Panc1 (cell line): ENCODE measurements around the gene TIGD6.

Source experiments
- CTCF ChIP-seq: fragments of 450-650 bp; IDR thresholded peaks from 2 replicates; pipeline ENCODE4 v1.5.1; 2017; ENCODE audit warnings: mild to moderate bottlenecking
- POLR2AphosphoS5 ChIP-seq: IDR thresholded peaks from 2 replicates; pipeline ENCODE4 v1.6.1; 2012; ENCODE audit warnings: mild to moderate bottlenecking, low read depth, low read length, moderate library complexity
- REST ChIP-seq, 2 experiments: IDR thresholded peaks; 2 replicates each; pipeline ENCODE4 v1.6.1; 2011 to 2012; ENCODE audit warnings: low read depth in 2 of 2, control low read depth in 1 of 2, low read length in 1 of 2, mild to moderate bottlenecking in 1 of 2, moderate library complexity in 1 of 2; ENCODE audit not compliant: insufficient read depth in 1 of 2
- SIN3A ChIP-seq: IDR thresholded peaks from 2 replicates; pipeline ENCODE4 v1.6.1; 2012; ENCODE audit warnings: low read depth, mild to moderate bottlenecking, low read length, moderate library complexity, borderline replicate concordance; ENCODE audit not compliant: insufficient read depth

- TF ChIP-seq CTCF: no peak
- TF ChIP-seq POLR2AphosphoS5: no peak
- TF ChIP-seq SIN3A: no peak
- no peak for TF ChIP-seq REST (IDR thresholded peaks at IDR 0.05; ENCODE audit: insufficient read depth in 1 of 2, low read depth in 2 of 2, low read length in 1 of 2)
Measured at GRCh38 chr5:150045549-150045948, 45.1 kb upstream of the TIGD6 start.
